ENCODE measurements around the gene LONP2. TPM values are rescaled to one million over a fixed set of nuclear protein-coding genes. Genes with fewer than 3 reads are reported as not detected.

Gene LONP2
- total RNA-seq, 1 donor = 56.8 TPM

DNA sequence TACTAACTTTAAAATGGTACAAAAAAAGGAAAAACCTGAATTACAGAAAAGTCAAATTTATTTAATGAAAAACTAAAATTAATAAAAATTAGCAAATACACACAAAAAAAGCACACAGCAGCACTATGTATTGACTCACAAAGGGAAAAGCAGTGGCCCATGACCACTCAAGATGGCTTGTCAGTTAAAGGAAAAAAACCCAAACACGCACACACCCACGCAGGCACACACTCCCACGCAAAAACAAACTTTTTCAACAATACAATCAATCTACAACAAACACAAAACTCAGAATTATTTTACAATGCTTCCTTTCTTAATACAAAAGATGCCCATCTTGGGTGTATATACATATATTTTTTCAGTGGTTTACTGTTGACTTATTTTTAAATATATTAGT, 116.9 kb downstream of the LONP2 start:
- Histone ChIP-seq H3K4me2 (ENCODE audit: insufficient read depth, low read length) (no peak overlapping the region), H3K27me3 (ENCODE audit: insufficient read depth, low read length) (no peaks in the 10 kb centered on the region), H3K4me1 (ENCODE audit: insufficient read depth, low read length) (peaks cover 7% of the 10 kb centered on the region), H3K79me2 (ENCODE audit: insufficient read depth, low read length) (peaks cover 86% of the 10 kb centered on the region), H3K36me3 (ENCODE audit: insufficient read depth, low read length) (peaks cover 12% of the 10 kb centered on the region), H4K20me1 (ENCODE audit: insufficient read depth, low read length) (peaks cover 29% of the 10 kb centered on the region), H3K9me3 (ENCODE audit: low read depth, low read length) (no peaks in the 10 kb centered on the region), H2AFZ (ENCODE audit: low read length) (no peak overlapping the region), H3K4me3 (ENCODE audit: insufficient read depth, low read length) (no peak overlapping the region), H3K27ac (ENCODE audit: low read depth, low read length) (no peak overlapping the region)
- no peak for DNase-seq (ENCODE audit: insufficient read length, low spot score, missing footprints)
- TF ChIP-seq, protein P1, sequence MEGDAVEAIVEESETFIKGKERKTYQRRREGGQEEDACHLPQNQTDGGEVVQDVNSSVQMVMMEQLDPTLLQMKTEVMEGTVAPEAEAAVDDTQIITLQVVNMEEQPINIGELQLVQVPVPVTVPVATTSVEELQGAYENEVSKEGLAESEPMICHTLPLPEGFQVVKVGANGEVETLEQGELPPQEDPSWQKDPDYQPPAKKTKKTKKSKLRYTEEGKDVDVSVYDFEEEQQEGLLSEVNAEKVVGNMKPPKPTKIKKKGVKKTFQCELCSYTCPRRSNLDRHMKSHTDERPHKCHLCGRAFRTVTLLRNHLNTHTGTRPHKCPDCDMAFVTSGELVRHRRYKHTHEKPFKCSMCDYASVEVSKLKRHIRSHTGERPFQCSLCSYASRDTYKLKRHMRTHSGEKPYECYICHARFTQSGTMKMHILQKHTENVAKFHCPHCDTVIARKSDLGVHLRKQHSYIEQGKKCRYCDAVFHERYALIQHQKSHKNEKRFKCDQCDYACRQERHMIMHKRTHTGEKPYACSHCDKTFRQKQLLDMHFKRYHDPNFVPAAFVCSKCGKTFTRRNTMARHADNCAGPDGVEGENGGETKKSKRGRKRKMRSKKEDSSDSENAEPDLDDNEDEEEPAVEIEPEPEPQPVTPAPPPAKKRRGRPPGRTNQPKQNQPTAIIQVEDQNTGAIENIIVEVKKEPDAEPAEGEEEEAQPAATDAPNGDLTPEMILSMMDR (IDR thresholded peaks at IDR 0.05; ENCODE audit: extremely low read depth, low read depth, low read length) = no peak

DNA sequence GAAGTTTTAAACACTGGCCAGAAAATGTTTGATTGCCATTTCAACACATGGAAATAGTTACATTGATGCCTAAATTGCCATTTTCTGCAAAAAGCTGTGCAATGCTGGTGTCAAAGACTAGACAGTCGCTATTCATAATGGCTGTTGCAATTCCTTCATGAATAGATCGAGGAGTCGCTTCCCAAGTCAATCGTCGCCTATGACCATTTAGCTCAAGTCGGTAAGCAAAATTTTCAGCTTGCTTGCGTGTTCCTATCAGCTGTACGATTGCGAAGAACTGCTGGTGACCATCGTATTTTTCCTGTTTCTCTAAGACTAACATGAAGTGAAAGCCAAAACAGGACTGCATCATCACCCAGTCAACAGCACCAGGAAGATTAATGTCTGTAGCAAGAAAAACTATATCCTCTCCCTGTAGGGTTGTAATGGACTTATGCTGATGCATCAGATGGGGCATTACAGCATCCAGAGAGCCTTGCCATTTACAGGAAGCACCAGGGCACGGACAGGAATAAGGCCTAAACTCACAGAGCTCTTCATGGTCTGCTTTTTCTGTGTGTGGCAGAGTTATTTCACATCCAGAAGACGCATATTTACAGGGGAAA, 117.5 kb downstream of the LONP2 start:
- no peak for DNase-seq (ENCODE audit: insufficient read length, low spot score, missing footprints)
- no peak overlapping the region for H2AFZ ChIP-seq (ENCODE audit: low read length)
- TF ChIP-seq, protein P1 (IDR thresholded peaks at IDR 0.05; ENCODE audit: extremely low read depth, low read depth, low read length) = no peak
- no peak overlapping the region for H3K4me3 ChIP-seq (ENCODE audit: insufficient read depth, low read length)
- H3K4me2 ChIP-seq (ENCODE audit: insufficient read depth, low read length) = no peak overlapping the region
- H3K27ac ChIP-seq (ENCODE audit: low read depth, low read length) = no peak overlapping the region
- peaks cover 12% of the 10 kb centered on the region for H3K4me1 ChIP-seq (ENCODE audit: insufficient read depth, low read length)
- H4K20me1 ChIP-seq (ENCODE audit: insufficient read depth, low read length) = peaks cover 30% of the 10 kb centered on the region
- no peaks in the 10 kb centered on the region for H3K27me3 ChIP-seq (ENCODE audit: insufficient read depth, low read length)
- peaks cover 87% of the 10 kb centered on the region for H3K79me2 ChIP-seq (ENCODE audit: insufficient read depth, low read length)
- H3K9me3 ChIP-seq (ENCODE audit: low read depth, low read length) = no peaks in the 10 kb centered on the region
- peaks cover 12% of the 10 kb centered on the region for H3K36me3 ChIP-seq (ENCODE audit: insufficient read depth, low read length)

GRCh38 chr16:48365025-48365600, 121.0 kb downstream of the LONP2 start:
- no peaks in the 10 kb centered on the region for H3K9me3 ChIP-seq (ENCODE audit: low read depth, low read length)
- peaks cover 12% of the 10 kb centered on the region for H3K36me3 ChIP-seq (ENCODE audit: insufficient read depth, low read length)
- DNase-seq (ENCODE audit: insufficient read length, low spot score, missing footprints) = no peak
- H3K27me3 ChIP-seq (ENCODE audit: insufficient read depth, low read length) = no peaks in the 10 kb centered on the region
- TF ChIP-seq, protein P1 (IDR thresholded peaks at IDR 0.05; ENCODE audit: extremely low read depth, low read depth, low read length) = no peak
- H4K20me1 ChIP-seq (ENCODE audit: insufficient read depth, low read length) = peaks cover 45% of the 10 kb centered on the region
- peaks cover 88% of the 10 kb centered on the region for H3K79me2 ChIP-seq (ENCODE audit: insufficient read depth, low read length)
- peak overlapping the region; percentile 88 for H3K4me2 ChIP-seq (ENCODE audit: insufficient read depth, low read length)
- peak overlapping the region; percentile 57 for H2AFZ ChIP-seq (ENCODE audit: low read length)
- peaks cover 22% of the 10 kb centered on the region for H3K4me1 ChIP-seq (ENCODE audit: insufficient read depth, low read length)
- H3K27ac ChIP-seq (ENCODE audit: low read depth, low read length) = peak overlapping the region; percentile 29
- H3K4me3 ChIP-seq (ENCODE audit: insufficient read depth, low read length) = peak overlapping the region; percentile 82

DNA sequence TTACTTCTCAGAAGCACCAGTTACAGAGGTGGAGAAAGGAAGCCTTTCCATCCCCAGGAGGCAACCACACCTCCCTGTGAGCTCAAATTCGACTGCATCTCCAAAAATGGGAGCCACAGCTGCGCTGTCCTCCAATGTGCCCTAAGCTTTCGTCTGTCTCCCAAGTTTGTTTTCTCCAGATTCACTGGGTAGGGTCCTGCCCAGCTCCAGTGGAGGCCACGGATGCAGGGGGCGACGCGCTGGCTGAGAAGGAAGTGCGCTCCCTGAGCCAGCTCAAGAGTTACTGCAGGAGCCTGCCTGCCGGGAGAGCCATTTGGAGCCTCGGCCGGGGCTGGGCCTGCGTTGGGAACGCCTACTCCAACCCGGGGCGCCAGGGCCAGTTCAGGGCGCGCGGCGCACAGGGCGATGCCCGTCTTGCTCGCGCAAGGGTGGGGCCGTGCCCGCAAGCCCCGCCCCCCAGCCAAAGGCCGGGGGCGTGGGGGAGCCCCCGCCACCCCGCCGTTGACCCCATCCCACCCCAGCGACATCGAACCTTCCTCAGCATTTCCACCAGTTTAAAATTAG, 121.6 kb downstream of the LONP2 start:
- Histone ChIP-seq H3K4me2 (ENCODE audit: insufficient read depth, low read length) (peak overlapping the region; percentile 88), H3K4me1 (ENCODE audit: insufficient read depth, low read length) (peaks cover 22% of the 10 kb centered on the region), H3K27ac (ENCODE audit: low read depth, low read length) (peak overlapping the region; percentile 96), H3K36me3 (ENCODE audit: insufficient read depth, low read length) (peaks cover 12% of the 10 kb centered on the region), H4K20me1 (ENCODE audit: insufficient read depth, low read length) (peaks cover 47% of the 10 kb centered on the region), H3K27me3 (ENCODE audit: insufficient read depth, low read length) (no peaks in the 10 kb centered on the region), H3K79me2 (ENCODE audit: insufficient read depth, low read length) (peaks cover 88% of the 10 kb centered on the region), H3K9me3 (ENCODE audit: low read depth, low read length) (no peaks in the 10 kb centered on the region), H3K4me3 (ENCODE audit: insufficient read depth, low read length) (peak overlapping the region; percentile 82), H2AFZ (ENCODE audit: low read length) (peak overlapping the region; percentile 47)
- TF ChIP-seq, protein P1 (IDR thresholded peaks at IDR 0.05; ENCODE audit: extremely low read depth, low read depth, low read length) = no peak
- DNase-seq (ENCODE audit: insufficient read length, low spot score, missing footprints) = peak; percentile 90

Data from osteoblast (primary cell).